GM10847 (cell line): ENCODE measurements around the gene PAPLN.
A peak's percentile ranks its signal among the peaks of the same experiment; 100 is the strongest.

ENCODE experiments used
- POLR2A ChIP-seq: IDR thresholded peaks from 2 replicates; pipeline ENCODE4 v1.6.1; 2011; ENCODE audit not compliant: insufficient read length; ENCODE audit errors: extremely low read depth

PAPLN gene

GRCh38 chr14:73239393-73240241, 2.3 kb downstream of the PAPLN start:
- TF ChIP-seq POLR2A = no peak

GRCh38 chr14:73240816-73241480, 3.6 kb downstream of the PAPLN start:
- TF ChIP-seq POLR2A = no peak

DNA sequence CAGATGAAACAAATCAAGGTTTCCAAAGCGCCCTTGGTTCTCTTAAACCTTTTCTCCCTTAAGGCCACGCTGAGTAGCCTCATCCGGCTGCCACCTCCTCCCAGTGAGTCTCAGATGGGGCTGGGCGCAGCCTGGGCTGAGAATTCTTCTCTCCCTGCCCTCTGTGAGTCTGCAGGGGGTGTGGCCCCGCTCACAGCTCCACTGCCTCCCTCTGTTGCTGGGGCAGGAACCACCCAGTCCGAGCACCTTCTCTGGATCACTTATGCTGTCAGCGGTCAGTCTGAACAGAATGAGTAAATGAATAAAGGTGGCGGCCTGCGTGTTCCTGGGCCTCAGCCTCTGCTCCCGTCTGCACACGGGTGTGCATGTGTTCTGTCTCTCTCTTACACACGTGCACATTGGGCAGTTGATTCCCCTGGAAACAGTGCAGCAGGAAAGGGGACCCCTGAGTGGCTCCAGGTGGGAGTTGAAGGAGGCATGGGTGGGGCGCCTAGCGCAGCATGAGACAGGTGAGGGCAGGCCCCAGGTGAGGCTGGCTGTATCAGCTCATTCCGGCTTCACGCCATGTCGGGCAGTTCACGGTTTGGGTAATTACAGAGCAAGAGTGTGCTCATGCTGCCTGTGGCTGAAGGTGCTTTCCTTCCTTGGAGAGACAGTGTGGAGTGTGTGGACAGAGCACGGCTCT, 4.3 kb downstream of the PAPLN start:
- TF ChIP-seq POLR2A = no peak

DNA sequence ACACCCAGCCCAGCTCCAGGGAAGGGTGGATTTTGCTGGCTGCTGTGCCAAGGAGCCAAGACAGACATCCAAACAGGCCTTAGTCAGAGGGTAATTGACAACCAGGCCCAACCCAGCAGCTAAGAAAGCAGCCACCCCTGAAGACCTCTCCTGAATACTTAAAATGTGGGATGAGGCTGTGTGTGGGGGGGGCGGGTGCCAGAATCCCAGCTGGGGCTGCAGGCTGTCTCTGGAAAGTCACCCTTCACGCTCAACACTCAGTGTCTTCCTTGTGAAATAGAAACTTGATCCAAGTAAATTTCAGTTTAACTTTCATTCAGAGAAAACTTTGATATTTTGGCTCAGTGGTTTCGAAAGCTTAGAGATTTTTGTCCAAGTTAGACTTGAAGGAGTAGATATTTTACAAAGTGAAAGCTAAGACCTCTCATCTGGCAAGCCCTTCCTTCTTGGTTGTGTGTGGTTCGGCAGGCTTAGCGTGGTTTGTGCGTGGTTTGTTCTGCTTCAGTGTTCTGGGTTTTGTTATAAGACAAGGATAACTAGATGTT, 5.1 kb downstream of the PAPLN start:
- no peak for TF ChIP-seq POLR2A

- TF ChIP-seq POLR2A = no peak
Measured at GRCh38 chr14:73243341-73243740, 6.0 kb downstream of the PAPLN start.

- TF ChIP-seq POLR2A = no peak
Measured at GRCh38 chr14:73243748-73244147, 6.4 kb downstream of the PAPLN start.

DNA sequence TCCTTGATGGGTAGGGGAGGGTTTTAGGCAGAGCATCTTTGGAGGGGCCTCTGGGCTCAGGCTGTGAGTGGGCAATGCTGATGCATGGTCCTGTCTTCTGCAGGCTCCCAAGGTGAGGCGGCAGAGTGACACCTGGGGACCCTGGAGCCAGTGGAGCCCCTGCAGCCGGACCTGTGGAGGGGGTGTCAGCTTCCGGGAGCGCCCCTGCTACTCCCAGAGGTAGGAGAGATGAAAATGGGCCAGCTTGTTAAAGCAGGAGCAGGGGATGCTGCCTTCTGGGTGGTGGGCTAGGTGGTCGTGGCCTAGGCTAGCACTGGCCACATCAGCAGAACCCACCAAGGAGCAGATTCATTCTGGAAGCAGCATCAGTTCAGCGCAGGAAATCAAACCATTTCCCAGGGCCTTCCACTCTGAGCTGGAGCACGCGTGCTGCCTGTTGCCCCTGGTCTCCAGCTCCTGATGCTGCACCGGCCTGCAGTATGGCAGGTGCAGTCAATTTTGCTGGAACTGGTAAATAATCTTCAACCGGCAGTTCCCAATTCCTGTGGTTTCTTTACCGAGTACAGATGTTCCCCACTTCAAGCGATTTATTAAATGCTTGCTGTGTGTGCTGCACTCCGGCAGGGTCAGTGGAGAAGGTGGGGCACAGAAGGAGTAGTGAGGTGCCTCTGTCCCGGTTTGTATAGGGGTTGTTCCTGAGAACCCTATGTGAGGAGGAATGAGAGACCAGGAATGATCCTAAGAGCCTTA, 7.4 kb downstream of the PAPLN start:
- TF ChIP-seq POLR2A = no peak

DNA sequence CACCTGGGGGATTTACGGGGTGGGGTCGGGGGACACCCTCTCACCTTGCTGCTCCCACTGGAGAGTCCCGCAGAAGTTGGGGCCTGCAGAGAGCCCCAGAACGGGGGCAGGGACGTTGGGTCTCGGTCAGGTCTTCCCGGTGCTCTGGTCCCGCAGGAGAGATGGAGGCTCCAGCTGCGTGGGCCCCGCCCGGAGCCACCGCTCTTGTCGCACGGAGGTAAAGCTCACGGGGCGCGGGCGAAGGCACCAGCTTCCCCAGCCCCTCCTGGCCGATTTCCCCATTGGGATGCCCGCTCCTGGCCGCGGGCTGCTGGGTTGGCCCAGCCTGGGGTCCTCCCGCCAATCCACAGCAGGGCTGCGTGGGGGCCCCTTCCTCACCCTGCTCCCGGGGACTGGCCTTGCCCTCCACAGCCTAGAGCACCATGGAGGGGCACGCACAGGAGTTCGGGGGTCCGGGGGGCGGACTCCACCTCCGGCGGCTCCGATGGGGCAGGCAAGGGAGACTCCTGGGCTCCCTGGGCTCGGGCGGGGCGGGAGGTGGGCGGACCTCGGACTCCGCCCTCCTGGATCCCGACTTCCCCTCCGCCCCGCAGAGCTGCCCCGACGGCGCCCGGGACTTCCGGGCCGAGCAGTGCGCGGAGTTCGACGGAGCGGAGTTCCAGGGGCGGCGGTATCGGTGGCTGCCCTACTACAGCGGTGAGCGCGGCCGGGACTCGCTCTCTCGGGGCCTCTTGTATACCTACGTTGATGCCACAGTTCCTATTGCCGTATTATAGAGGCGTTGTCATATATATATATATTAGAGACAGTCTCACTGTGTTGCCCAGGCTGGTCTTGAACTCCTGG, 8.4 kb downstream of the PAPLN start:
- peak; percentile 33 for TF ChIP-seq POLR2A

DNA sequence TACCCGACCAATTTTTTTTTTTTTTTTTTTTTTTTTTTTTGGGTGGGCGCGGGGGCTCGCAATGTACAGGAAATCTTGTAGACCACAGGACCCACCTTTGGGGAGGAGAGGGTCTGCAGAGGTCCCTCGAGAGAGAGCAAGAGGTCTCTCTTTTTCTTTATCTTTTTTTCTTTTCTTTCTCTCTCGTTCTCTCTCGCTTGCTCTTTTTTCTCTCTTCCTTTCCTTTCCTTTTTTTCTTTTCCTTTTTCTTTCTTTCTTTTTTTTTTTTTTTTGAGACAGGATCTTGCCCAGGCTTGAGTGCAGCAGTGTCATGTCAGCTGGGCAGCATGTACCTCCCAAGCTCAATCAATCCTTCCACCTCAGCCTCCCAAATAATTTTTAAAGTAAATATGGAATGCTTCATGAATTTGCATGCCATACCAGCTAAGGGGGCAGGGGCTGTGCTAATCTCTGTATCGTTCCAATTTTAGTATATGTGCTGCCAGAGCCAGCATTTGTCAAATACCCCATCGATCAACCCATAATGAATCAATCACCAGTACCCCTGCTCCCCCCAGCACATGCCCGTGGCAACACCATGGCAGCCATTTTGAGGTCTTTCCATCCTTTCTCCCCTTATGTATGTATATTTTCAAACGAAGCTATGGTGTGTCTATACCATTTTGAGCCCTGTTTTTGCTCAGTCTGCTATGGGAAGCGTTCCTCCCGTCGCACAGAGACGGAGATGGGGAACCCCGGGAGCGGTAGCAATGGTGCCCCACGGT, 9.3 kb downstream of the PAPLN start:
- no peak for TF ChIP-seq POLR2A

DNA sequence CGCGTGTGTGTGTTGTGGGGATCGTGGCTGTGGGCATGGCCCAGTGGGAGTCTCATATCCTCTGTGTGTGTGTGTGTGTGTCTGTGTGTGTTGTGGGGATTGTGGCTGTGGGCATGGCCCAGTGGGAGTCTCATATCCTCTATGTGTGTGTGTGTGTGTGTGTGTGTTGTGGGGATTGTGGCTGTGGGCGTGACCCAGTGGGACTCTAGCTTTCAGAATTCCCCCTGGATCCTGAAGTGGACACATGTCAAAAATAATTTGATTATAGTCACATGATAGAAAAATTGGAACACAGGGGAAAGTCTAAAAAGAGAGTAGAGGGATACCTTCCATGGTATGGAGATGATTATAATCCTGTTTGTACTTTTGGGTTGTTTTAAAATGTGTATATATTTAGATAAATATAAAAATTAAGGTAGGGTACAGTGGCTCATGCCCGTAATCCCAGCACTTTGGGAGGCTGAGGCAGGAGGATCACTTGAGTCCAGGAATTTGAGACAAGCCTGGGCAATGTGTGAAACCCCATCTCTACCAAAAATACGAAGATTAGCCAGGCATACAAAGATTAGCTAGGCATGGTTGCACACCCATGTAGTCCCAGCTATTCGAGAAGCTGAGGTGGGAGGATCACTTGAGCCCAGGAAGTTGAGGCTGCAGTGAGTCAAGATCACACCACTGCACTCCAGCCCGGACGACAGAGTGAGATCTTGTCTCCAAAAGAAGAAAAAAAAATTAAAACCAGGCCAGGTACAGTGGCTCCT, 11.0 kb downstream of the PAPLN start:
- TF ChIP-seq POLR2A = no peak

DNA sequence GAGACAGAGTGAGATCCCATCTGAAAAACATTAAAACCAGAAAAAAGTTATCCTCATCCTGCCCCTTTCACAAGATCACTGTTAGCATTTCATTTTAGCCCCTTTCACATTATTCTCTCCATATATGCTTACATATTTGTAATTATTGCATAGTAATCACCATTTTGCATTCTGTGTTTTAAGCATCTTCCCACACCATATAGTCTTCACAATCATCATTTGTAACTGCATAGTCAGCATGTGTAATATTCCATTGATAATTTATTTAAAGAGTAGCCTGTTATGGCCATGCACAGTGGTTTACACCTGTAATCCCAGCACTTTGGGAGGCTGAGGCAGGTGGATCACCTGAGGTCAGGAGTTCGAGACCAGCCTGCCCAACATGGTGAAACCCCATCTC, 11.8 kb downstream of the PAPLN start:
- TF ChIP-seq POLR2A = no peak

DNA sequence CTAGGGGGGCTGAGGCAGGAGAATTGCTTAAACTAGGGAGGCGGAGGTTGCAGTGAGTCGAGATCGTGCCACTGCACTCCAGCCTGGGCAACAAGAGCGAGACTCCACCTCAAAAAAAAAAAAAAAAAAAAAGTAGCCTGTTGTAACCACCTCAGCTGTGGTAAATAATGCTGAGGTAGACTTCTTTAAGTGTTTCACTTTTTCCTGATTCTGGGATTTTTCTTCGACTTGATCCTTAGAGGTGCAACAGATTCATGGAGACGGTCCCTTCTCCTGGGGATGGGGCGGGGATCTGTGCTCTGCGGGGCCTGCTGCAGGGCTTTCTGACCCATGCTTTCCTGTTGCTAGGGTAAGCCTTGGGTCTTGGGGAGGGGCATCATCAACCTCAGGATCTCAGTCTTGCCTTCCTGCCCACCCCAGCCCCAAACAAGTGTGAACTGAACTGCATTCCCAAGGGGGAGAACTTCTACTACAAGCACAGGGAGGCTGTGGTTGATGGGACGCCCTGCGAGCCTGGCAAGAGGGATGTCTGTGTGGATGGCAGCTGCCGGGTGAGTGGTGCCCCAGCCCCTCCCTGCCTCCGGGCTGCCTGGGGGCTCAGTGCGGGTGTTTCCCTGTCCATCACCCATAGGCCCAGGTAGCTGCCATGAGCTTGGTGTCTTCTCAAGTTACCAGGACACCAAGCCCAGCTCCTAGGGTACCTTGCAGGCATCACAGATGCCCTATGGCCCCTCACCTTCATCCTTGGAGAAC, 12.4 kb downstream of the PAPLN start:
- TF ChIP-seq POLR2A = no peak

GRCh38 chr14:73250317-73250713, 13.0 kb downstream of the PAPLN start:
- no peak for TF ChIP-seq POLR2A
